HEK293 (cell line): Measurements from ENCODE around the gene SLC6A1.

ENCODE experiments used
- CTCF ChIA-PET: fragments of 350-600 bp; formaldehyde crosslinking; extraction: SDS; loops from one replicate; lab custom pipeline; 2021; ENCODE audit warnings: antibody characterized with exemption; lab: Yijun Ruan, JAX
- POLR2A ChIA-PET: fragments of 300-600 bp; formaldehyde crosslinking; extraction: SDS; loops from one replicate; lab custom pipeline; 2020; ENCODE audit warnings: antibody characterized with exemption, inconsistent platforms; lab: Yijun Ruan, JAX
- H3K27ac ChIP-seq: fragments of 200-500 bp; sonication (Bioruptor generic); 2 replicates; pipeline ENCODE4 v1.5.1; 2014; ENCODE audit warnings: low read depth, low read length, control low read depth, inconsistent platforms; ENCODE audit errors: extremely low read depth
- H3K36me3 ChIP-seq, 2 experiments: fragments of 200-500 bp in 1 of 2; sonication (Bioruptor generic) in 1 of 2; 1 replicate in 1 of 2; 2 replicates in 1 of 2; pipeline ENCODE4 v1.5.1; 2014 to 2017; ENCODE audit warnings: inconsistent platforms in 2 of 2, low read length in 2 of 2; ENCODE audit not compliant: control insufficient read depth in 2 of 2, insufficient read depth in 1 of 2
- H3K4me1 ChIP-seq: fragments of 200-500 bp; sonication (Bioruptor generic); 2 replicates; pipeline ENCODE4 v1.5.1; 2014; ENCODE audit warnings: mild to moderate bottlenecking, low read length, inconsistent platforms; ENCODE audit not compliant: control insufficient read depth, insufficient read depth
- H3K4me3 ChIP-seq: 2 replicates; pipeline ENCODE4 v1.5.1; 2011; ENCODE audit warnings: low read depth, mild to moderate bottlenecking, control low read depth, low read length, moderate library complexity
- H3K9me3 ChIP-seq: fragments of 200-500 bp; sonication (Bioruptor generic); 2 replicates; pipeline ENCODE4 v1.5.1; 2014; ENCODE audit warnings: low read depth, low read length, inconsistent platforms; ENCODE audit not compliant: control insufficient read depth, insufficient read depth
- BCL11A ChIP-seq: fragments of 450-650 bp; formaldehyde crosslinking; IDR thresholded peaks from 2 replicates; pipeline ENCODE4 v1.5.1; 2016; ENCODE audit warnings: low read depth, missing biosample characterization, missing genetic modification characterization
- GFI1B ChIP-seq: fragments of 450-650 bp; formaldehyde crosslinking; IDR thresholded peaks from 2 replicates; pipeline ENCODE4 v1.5.1; 2016; ENCODE audit warnings: missing biosample characterization, missing genetic modification characterization
- GLI2 ChIP-seq: fragments of 450-650 bp; formaldehyde crosslinking; IDR thresholded peaks from 2 replicates; pipeline ENCODE4; 2017; ENCODE audit warnings: missing biosample characterization, missing genetic modification characterization, low read depth, borderline replicate concordance
- GLI4 ChIP-seq: fragments of 450-650 bp; formaldehyde crosslinking; IDR thresholded peaks from 2 replicates; pipeline ENCODE4 v1.5.1; 2016; ENCODE audit warnings: missing biosample characterization, missing genetic modification characterization
- KLF9 ChIP-seq: fragments of 450-650 bp; formaldehyde crosslinking; IDR thresholded peaks from 2 replicates; pipeline ENCODE4 v1.5.1; 2016; ENCODE audit warnings: missing biosample characterization, missing genetic modification characterization, low read depth
- OSR2 ChIP-seq: fragments of 450-650 bp; formaldehyde crosslinking; IDR thresholded peaks from 2 replicates; pipeline ENCODE4 v1.5.1; 2016; ENCODE audit warnings: missing biosample characterization, missing genetic modification characterization
- RBAK ChIP-seq: fragments of 450-650 bp; formaldehyde crosslinking; IDR thresholded peaks from 2 replicates; pipeline ENCODE4 v1.5.1; 2016; ENCODE audit warnings: missing biosample characterization, missing genetic modification characterization
- ZNF266 ChIP-seq: fragments of 450-650 bp; formaldehyde crosslinking; IDR thresholded peaks from 2 replicates; pipeline ENCODE4 v1.5.1; 2016; ENCODE audit warnings: missing biosample characterization, missing genetic modification characterization, low read depth
- ZNF274 ChIP-seq, 2 experiments: fragments of 200-500 bp in 1 of 2; fragments of 450-650 bp in 1 of 2; sonication (Bioruptor generic) in 1 of 2; formaldehyde crosslinking in 1 of 2; IDR thresholded peaks; 2 replicates each; pipeline versions ENCODE4 v1.5.1 to v1.6.1; 2014 to 2016; ENCODE audit warnings: borderline replicate concordance in 1 of 2, inconsistent platforms in 1 of 2, low read length in 1 of 2, missing biosample characterization in 1 of 2, missing genetic modification characterization in 1 of 2
- ZNF302 ChIP-seq: fragments of 450-650 bp; formaldehyde crosslinking; IDR thresholded peaks from 2 replicates; pipeline ENCODE4 v1.5.1; 2016; ENCODE audit warnings: missing biosample characterization, missing genetic modification characterization, low read depth
- ZNF324 ChIP-seq: fragments of 450-650 bp; formaldehyde crosslinking; IDR thresholded peaks from 2 replicates; pipeline ENCODE4 v1.5.1; 2016; ENCODE audit warnings: missing biosample characterization, missing genetic modification characterization
- ZNF473 ChIP-seq: fragments of 450-650 bp; formaldehyde crosslinking; IDR thresholded peaks from 2 replicates; pipeline ENCODE4 v1.5.1; 2017; ENCODE audit warnings: missing biosample characterization, missing genetic modification characterization
- ZNF514 ChIP-seq: fragments of 450-650 bp; formaldehyde crosslinking; IDR thresholded peaks from 2 replicates; pipeline ENCODE4 v1.5.1; 2016; ENCODE audit warnings: missing biosample characterization, missing genetic modification characterization
- ZNF548 ChIP-seq: fragments of 450-650 bp; formaldehyde crosslinking; IDR thresholded peaks from 2 replicates; pipeline ENCODE4 v1.5.1; 2016; ENCODE audit warnings: missing biosample characterization, missing genetic modification characterization
- ZNF629 ChIP-seq: fragments of 450-650 bp; formaldehyde crosslinking; IDR thresholded peaks from 2 replicates; pipeline ENCODE4 v1.5.1; 2017; ENCODE audit warnings: missing biosample characterization, missing genetic modification characterization
- ZNF654 ChIP-seq: fragments of 450-650 bp; formaldehyde crosslinking; IDR thresholded peaks from 2 replicates; pipeline ENCODE4 v1.5.1; 2016; ENCODE audit warnings: low read depth, missing biosample characterization, missing genetic modification characterization
- ZNF792 ChIP-seq: fragments of 450-650 bp; formaldehyde crosslinking; IDR thresholded peaks from 2 replicates; pipeline ENCODE4 v1.5.1; 2016; ENCODE audit warnings: missing biosample characterization, missing genetic modification characterization
- TF ChIP-seq, protein P1 (sequence below): fragments of 450-650 bp; formaldehyde crosslinking; IDR thresholded peaks from 2 replicates; pipeline ENCODE4 v1.5.0; 2017; ENCODE audit warnings: missing biosample characterization, missing genetic modification characterization, borderline replicate concordance
- TF ChIP-seq, protein P2 (sequence below): fragments of 450-650 bp; formaldehyde crosslinking; IDR thresholded peaks from 2 replicates; pipeline ENCODE4 v1.5.1; 2016; ENCODE audit warnings: missing biosample characterization, missing genetic modification characterization
- TF ChIP-seq, protein P3 (sequence below): fragments of 450-650 bp; formaldehyde crosslinking; IDR thresholded peaks from 2 replicates; pipeline ENCODE4 v1.5.1; 2016; ENCODE audit warnings: missing biosample characterization, missing genetic modification characterization

SLC6A1 gene

GRCh38 chr3:10974131-10974530 lies 18.4 kb upstream of the SLC6A1 start:
- POLR2A ChIA-PET, result no interaction called here
- Histone ChIP-seq H3K9me3 (no peaks in the 10 kb centered on the region), H3K4me3 (no peak overlapping the region), H3K27ac (no peak overlapping the region), H3K4me1 (no peaks in the 10 kb centered on the region), H3K36me3 (no peaks in the 10 kb centered on the region)
- CTCF ChIA-PET, result interaction anchor here (0.9 to 1.6 kb wide), 3 partner anchors 8 to 86 kb away, joined by 3 to 5 read pairs (median 4); no protein-coding TSS in a partner anchor
- TF ChIP-seq, protein P1, sequence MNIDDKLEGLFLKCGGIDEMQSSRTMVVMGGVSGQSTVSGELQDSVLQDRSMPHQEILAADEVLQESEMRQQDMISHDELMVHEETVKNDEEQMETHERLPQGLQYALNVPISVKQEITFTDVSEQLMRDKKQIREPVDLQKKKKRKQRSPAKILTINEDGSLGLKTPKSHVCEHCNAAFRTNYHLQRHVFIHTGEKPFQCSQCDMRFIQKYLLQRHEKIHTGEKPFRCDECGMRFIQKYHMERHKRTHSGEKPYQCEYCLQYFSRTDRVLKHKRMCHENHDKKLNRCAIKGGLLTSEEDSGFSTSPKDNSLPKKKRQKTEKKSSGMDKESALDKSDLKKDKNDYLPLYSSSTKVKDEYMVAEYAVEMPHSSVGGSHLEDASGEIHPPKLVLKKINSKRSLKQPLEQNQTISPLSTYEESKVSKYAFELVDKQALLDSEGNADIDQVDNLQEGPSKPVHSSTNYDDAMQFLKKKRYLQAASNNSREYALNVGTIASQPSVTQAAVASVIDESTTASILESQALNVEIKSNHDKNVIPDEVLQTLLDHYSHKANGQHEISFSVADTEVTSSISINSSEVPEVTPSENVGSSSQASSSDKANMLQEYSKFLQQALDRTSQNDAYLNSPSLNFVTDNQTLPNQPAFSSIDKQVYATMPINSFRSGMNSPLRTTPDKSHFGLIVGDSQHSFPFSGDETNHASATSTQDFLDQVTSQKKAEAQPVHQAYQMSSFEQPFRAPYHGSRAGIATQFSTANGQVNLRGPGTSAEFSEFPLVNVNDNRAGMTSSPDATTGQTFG (tag by site-specific recombination), result no peak
- TF ChIP-seq ZNF792, result no peak
- no peak for TF ChIP-seq ZNF629 (tag by site-specific recombination)
- TF ChIP-seq GLI2 (tag by site-specific recombination), result no peak
- TF ChIP-seq, protein P2, sequence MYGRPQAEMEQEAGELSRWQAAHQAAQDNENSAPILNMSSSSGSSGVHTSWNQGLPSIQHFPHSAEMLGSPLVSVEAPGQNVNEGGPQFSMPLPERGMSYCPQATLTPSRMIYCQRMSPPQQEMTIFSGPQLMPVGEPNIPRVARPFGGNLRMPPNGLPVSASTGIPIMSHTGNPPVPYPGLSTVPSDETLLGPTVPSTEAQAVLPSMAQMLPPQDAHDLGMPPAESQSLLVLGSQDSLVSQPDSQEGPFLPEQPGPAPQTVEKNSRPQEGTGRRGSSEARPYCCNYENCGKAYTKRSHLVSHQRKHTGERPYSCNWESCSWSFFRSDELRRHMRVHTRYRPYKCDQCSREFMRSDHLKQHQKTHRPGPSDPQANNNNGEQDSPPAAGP (tag by site-specific recombination), result no peak
- TF ChIP-seq ZNF274 (IDR thresholded peaks at IDR 0.05; ENCODE audit: low read length), result no peak
- TF ChIP-seq ZNF274 (tag by site-specific recombination; IDR thresholded peaks at IDR 0.05; ENCODE audit: borderline replicate concordance), result no peak
- no peak for TF ChIP-seq ZNF514
- TF ChIP-seq, protein P3, sequence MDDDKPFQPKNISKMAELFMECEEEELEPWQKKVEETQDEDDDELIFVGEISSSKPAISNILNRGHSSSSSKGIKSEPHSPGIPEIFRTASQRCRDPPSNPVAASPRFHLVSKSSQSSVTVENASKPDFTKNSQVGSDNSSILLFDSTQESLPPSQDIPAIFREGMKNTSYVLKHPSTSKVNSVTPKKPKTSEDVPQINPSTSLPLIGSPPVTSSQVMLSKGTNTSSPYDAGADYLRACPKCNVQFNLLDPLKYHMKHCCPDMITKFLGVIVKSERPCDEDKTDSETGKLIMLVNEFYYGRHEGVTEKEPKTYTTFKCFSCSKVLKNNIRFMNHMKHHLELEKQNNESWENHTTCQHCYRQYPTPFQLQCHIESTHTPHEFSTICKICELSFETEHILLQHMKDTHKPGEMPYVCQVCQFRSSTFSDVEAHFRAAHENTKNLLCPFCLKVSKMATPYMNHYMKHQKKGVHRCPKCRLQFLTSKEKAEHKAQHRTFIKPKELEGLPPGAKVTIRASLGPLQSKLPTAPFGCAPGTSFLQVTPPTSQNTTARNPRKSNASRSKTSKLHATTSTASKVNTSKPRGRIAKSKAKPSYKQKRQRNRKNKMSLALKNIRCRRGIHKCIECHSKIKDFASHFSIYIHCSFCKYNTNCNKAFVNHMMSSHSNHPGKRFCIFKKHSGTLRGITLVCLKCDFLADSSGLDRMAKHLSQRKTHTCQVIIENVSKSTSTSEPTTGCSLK, result no peak
- TF ChIP-seq OSR2 (tag by site-specific recombination), result no peak

GRCh38 chr3:10974746-10975375 lies 17.7 kb upstream of the SLC6A1 start:
- CTCF ChIA-PET, result interaction anchor here (1.6 kb wide), 1 partner anchor 8 kb away, joined by 4 read pairs; no protein-coding TSS in a partner anchor
- H3K4me1 ChIP-seq, result no peaks in the 10 kb centered on the region
- no peaks in the 10 kb centered on the region for H3K9me3 ChIP-seq
- H3K4me3 ChIP-seq, result no peak overlapping the region
- TF ChIP-seq KLF9 (tag by site-specific recombination) (no peak), ZNF548 (tag by site-specific recombination) (no peak), RBAK (tag by site-specific recombination) (no peak), ZNF266 (tag by site-specific recombination) (no peak), GFI1B (tag by site-specific recombination) (no peak), ZNF302 (tag by site-specific recombination) (no peak), ZNF654 (no peak), ZNF473 (no peak), BCL11A (tag by site-specific recombination) (no peak), GLI4 (tag by site-specific recombination) (no peak), ZNF324 (tag by site-specific recombination) (no peak)
- TF ChIP-seq, protein P3, result no peak
- H3K36me3 ChIP-seq, result no peaks in the 10 kb centered on the region
- POLR2A ChIA-PET, result no interaction called here
- H3K27ac ChIP-seq, result no peak overlapping the region
